ENCODE data around the gene KCNRG.

DNA sequence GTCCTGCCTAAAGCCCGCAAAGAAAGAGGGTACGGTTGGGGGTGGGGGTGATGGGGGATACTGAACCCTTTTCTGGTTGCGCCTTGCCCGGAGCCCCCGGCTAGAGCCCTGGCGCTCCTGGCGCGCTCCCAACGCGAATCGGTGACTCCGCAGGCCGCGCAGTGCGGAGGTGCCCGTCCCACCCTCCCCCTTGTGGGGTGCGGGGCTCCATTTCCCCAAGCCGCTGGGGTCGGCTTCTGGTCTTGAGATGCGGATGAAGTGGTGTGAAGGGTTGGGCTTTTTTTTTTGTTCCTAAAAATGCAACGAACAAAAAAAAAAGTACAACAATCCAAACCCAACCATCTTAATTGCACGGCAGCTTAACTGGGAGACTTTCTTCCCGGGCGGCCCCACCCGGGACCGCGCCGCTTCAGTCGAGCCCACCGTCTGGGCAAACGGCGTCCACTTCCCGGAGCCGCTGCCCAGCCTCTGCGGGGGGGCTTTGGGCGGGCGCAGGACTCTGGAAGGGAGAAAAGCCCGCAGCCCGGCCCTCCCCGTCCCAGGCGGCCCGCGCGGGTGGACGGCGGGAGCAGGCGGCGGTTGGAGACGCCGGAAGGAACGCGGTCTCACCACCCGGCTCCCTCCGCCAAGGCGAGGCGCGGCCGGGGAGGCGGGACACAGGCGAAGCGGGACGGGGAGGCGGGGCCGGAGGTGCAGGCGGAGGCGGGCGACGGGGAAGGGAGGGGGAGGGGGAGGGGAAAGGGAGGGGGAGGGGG, 18.9 kb upstream of the KCNRG start:
- TF ChIP-seq TCF4 (CRISPR knock-in tag; IDR thresholded peaks at IDR 0.05; ENCODE audit: borderline replicate concordance) (no peak), ESRRG (CRISPR knock-in tag; IDR thresholded peaks at IDR 0.05) (no peak)

Measured in SK-N-SH treated with all-trans-retinoic acid at 6 μM for 48 hours (cell line).